ENCODE measurements around the gene TAS2R60.
"Not testable (repeated sequence)": the region's sequence is repeated elsewhere in the genome, so short reads cannot be mapped to it uniquely, and the experiment has no call there.

Gene TAS2R60

DNA sequence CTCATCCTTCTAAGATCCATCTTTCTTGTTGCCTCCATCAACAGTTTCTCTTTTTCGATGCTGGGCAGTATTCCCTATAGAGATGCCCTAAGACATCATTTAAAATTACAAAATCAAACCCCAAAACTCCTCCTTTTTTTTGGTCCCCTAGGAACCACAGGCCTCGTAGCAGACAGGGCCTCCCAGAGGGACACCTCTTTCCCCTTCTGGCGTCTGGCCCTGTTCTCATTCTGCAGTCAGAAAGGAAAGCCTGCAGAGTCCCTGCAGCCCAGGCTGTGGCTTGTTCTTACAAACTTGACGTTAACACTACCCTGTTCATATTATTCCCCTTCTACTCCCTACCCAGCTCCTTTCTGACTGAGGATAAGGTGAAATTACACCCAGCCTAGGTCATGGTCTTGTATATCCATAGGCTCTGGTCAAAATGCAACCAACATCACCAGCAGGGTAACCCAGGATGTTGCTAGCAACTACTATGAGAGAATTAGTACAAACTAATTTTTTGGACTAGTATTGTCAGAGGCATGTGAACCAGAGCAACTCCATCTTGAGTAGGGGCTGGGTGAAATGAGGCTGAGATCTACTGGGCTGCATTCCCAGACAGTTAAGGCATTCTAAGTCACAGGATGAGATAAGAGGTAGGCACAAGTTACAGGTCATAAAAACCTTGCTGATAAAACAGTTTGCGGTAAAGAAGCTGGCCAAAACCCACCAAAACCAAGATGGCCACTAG, 31.1 kb upstream of the TAS2R60 start:
- DNase-seq (ENCODE audit: low spot score): no peak

- DNase-seq (ENCODE audit: low spot score): no peak
Observed at GRCh38 chr7:143413123-143413522, 30.1 kb upstream of the TAS2R60 start.

DNA sequence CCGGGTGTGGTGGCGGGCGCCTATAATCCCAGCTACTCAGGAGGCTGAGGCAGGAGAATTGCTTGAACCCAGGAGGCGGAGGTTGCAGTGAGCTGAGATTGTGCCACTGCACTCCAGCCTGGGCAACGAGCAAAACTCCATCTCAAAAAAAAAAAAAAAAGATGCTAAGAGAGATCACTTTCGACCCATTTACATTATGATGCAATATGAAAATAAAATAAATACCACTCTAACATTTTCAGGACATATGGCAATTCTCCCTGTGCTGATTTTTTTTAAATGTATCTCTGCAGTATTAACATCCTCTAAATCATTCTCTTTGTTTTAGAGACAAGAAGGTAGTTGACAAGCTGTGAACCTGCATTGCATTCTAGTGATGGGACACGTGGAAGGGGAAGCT, 28.0 kb upstream of the TAS2R60 start:
- DNase-seq (ENCODE audit: low spot score): not testable (repeated sequence)

DNA sequence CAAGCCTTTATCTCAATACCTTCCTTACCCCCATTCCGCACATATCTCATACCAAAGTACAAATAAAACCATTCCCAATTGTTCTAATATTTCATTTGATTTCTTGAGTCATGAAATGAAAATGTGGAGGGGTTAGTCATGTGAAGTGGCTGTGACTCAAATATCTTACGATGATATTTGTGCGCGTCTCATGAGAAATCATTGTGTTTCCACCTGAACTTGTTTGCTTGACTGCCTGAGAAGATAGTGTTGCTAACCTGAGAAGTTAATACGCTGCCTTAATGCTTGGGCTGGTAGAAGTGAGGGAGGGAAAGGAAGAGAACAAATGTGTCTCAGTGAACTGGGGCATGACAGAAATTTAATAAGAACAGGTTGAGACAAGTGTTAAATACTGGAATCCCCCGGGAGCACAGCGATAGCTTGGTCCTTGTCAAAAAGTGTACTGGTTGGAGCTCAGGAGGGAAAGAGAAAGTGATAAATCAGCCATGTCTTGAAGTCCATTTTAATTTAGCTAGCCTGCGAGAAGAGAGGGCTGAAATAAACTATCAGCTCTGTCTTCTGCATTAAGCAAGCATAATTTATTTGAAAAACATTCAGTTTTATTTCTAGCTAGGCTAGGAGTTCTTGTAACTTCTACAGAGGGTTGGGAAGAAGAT, 27.4 kb upstream of the TAS2R60 start:
- DNase-seq (ENCODE audit: low spot score): no peak

GRCh38 chr7:143416565-143417149, 26.6 kb upstream of the TAS2R60 start:
- DNase-seq (ENCODE audit: low spot score): no peak

- DNase-seq (ENCODE audit: low spot score): no peak
Observed at GRCh38 chr7:143417734-143418383, 25.4 kb upstream of the TAS2R60 start.

- DNase-seq (ENCODE audit: low spot score): no peak
Observed at GRCh38 chr7:143418681-143419458, 24.4 kb upstream of the TAS2R60 start.

DNA sequence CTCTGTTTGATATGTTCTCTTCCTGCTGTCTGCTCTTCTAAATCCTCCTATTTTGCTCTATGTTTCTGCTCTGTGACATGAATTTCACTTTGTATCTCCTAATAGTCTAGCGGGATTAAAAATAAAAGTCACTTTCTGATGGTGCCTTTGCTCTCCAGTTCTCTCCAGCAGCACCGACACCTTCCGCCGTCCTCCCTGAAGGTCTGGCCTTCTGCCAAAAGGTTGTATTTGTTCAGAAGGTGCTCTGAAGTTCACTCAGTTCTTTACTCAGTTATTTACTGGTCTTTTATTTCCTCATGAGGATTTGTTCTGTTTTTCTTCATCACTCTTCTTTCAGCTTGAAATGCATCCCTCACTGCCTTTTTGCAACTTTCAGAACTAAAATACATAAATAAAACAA, 23.4 kb upstream of the TAS2R60 start:
- DNase-seq (ENCODE audit: low spot score): no peak

DNA sequence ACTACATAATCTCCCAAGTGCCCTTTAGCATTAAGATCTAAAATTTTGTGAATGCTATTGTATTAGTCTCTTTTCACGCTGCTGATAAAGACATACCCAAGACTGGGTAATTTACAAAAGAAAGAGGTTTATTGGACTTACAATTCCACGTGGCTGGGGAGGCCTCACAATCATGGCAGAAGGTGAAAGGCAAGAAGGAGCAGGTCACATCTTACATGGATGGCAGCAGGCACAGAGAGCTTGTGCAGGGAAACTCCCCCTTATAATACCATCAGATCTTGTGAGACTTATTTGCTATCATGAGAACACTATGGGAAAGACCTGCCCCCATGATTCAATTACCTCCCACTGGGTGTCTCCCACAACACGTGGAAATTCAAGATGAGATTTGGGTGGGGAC, 22.6 kb upstream of the TAS2R60 start:
- not testable (repeated sequence) for DNase-seq (ENCODE audit: low spot score)

DNA sequence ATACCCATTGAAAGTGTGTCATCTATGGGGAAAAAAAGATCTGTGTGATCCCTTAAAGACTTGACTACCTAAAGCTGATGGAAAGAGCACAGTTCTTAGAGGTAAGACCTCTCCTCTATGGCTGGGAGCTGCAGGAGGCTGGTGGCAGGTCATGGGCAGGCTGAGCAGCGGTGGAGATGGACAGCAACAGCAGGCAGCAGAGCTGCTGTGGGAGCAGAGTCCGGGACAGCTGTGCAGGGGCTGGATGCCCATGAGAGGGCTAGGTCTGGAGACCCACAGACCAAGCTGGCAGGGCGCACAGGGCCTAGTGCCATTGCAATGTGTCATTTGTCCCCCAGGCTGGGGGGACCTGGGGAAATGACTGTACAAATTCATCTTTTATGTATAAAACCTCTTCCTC, 21.2 kb upstream of the TAS2R60 start:
- DNase-seq (ENCODE audit: low spot score): no peak

DNA sequence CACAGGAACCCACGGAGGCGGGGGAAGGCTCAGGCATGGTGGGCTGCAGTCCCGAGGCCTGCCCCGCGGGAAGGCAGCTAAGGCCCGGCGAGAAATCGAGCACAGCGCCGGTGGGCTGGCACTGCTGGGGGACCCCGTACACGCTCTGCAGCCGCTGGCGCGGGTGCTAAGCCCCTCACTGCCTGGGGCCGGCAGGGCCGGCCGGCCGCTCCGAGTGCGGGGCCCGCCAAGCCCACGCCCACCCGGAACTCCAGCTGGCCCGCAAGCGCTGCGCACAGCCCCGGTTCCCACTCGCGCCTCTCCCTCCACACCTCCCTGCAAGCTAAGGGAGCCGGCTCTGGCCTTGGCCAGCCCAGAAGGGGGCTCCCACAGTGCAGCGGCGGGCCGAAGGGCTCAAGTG, 18.8 kb upstream of the TAS2R60 start:
- DNase-seq (ENCODE audit: low spot score): not testable (repeated sequence)

DNA sequence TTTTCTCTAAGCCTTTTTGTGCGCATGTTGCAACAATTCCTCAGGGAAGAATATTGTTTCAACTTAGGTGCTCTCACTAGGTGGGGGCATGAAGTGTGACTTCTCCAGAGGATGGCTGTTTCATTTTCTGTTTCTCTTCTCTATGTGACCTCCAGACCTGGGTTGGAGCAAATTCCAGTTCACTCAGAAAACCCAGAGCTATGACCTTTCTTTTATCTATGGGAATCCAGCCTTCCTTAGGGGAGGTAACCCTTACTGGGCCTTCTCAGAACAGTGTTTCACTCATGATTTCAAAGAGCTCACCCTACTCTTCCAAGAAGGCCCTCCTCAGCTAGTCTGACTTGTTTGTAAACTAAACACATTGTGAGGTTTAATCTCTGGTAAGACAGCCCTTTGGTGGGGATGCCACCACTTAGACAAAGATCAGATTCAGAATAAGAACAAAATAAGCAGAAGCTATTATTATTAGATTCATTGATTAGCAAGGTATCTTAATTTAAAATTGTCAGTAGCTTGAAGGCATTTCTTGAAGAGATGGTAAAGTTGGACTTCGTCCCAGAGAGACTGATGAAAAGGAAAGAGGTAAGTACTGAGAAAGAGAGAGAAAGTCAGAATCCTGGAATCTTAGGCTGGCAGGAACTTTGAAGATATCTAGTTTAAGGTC, 16.6 kb upstream of the TAS2R60 start:
- DNase-seq (ENCODE audit: low spot score): no peak

- DNase-seq (ENCODE audit: low spot score): no peak
Observed at GRCh38 chr7:143429770-143430698, 13.2 kb upstream of the TAS2R60 start.

GRCh38 chr7:143431109-143431508, 12.1 kb upstream of the TAS2R60 start:
- no peak for DNase-seq (ENCODE audit: low spot score)

- DNase-seq (ENCODE audit: low spot score): no peak
Observed at GRCh38 chr7:143433759-143434158, 9.5 kb upstream of the TAS2R60 start.

GRCh38 chr7:143434660-143435059, 8.6 kb upstream of the TAS2R60 start:
- no peak for DNase-seq (ENCODE audit: low spot score)

GRCh38 chr7:143435266-143435665, 8.0 kb upstream of the TAS2R60 start:
- no peak for DNase-seq (ENCODE audit: low spot score)

- no peak for DNase-seq (ENCODE audit: low spot score)
Observed at GRCh38 chr7:143436325-143436946, 6.8 kb upstream of the TAS2R60 start.

DNA sequence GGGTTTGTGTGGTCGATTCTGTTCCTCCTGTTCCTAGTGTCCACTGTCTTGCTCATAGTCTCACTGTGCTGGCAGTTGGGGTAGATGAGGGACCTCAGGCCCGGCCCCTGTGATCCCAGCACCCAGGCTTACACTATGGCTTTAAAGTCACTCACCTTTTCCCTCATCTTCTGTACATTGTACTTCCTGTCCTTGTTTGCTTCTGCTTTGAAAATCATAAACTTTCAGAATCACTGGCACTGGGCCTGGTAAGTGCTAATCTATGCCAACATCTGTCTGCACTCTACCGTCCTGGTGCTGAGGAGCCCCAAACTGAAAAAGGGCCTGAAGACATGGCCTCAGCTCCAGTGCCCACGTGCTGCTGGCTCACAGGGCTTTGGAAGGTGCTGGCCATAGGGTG, 5.7 kb upstream of the TAS2R60 start:
- DNase-seq (ENCODE audit: low spot score): no peak

GRCh38 chr7:143439866-143440265, 3.4 kb upstream of the TAS2R60 start:
- no peak for DNase-seq (ENCODE audit: low spot score)
